Suprapubic skin (tissue), 4 donors: ENCODE results near the gene APOM.

Source experiments
- EP300 ChIP-seq: sonication (generic); formaldehyde crosslinking; IDR thresholded peaks from one replicate; pipeline ENCODE4 v1.6.1; 2017; ENCODE audit warnings: antibody characterized with exemption
- POLR2A ChIP-seq, 2 donors: fragments of 450-650 bp; IDR thresholded peaks; one replicate each; pipeline ENCODE4 v1.6.1; 2017; ENCODE audit warnings: antibody characterized with exemption in 2 of 2, mild to moderate bottlenecking in 2 of 2, moderate library complexity in 2 of 2
- POLR2AphosphoS5 ChIP-seq, 3 donors: sonication (generic); formaldehyde crosslinking; IDR thresholded peaks; one replicate each; pipeline ENCODE4 v1.6.1; 2017; ENCODE audit warnings: antibody characterized with exemption in 3 of 3
- TF ChIP-seq, protein P1 (sequence below), 2 donors: fragments of 200-600 bp in 1 of 2; fragments of 450-650 bp in 1 of 2; sonication (generic) in 1 of 2; IDR thresholded peaks; one replicate each; pipeline ENCODE4 v1.5.1; 2016 to 2019; ENCODE audit warnings: antibody characterized with exemption in 2 of 2, mild to moderate bottlenecking in 1 of 2, moderate library complexity in 1 of 2

DNA sequence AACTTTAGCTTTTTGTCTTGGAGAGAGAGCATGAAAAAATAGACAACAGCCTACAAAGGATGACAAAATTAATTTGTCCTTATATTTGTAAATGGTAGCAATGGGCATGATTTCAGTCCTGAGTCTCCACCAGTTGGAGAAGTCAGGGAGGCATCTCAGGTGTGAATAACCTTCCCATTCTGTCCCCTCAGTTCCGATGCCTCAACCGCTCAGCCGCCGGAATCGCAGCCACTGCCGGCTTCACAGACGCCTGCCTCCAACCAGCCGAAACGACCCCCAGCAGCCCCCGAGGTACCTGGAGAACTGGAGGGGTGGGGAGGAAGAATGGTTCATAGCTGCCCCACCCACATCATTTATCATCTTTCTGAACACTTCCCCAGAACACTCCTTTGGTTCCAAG lies 31.6 kb upstream of the APOM start:
- TF ChIP-seq, protein P1, sequence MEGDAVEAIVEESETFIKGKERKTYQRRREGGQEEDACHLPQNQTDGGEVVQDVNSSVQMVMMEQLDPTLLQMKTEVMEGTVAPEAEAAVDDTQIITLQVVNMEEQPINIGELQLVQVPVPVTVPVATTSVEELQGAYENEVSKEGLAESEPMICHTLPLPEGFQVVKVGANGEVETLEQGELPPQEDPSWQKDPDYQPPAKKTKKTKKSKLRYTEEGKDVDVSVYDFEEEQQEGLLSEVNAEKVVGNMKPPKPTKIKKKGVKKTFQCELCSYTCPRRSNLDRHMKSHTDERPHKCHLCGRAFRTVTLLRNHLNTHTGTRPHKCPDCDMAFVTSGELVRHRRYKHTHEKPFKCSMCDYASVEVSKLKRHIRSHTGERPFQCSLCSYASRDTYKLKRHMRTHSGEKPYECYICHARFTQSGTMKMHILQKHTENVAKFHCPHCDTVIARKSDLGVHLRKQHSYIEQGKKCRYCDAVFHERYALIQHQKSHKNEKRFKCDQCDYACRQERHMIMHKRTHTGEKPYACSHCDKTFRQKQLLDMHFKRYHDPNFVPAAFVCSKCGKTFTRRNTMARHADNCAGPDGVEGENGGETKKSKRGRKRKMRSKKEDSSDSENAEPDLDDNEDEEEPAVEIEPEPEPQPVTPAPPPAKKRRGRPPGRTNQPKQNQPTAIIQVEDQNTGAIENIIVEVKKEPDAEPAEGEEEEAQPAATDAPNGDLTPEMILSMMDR (IDR thresholded peaks at IDR 0.05), result no peak
- no peak for TF ChIP-seq POLR2A (IDR thresholded peaks at IDR 0.05)
- no peak for TF ChIP-seq POLR2AphosphoS5 (IDR thresholded peaks at IDR 0.05)
- TF ChIP-seq EP300, result no peak
